Left lung (tissue), 10 donors: ENCODE data around the gene PRDX4. TPM values are rescaled to one million over a fixed set of nuclear protein-coding genes. Genes with fewer than 3 reads are reported as not detected.

Experiments used
- ATAC-seq: fragments of 200-7000 bp; cut with Tn5 transposase; one replicate; pipeline ENCODE4 v1.9.1; 2020; ENCODE audit warnings: moderate library complexity
- DNase-seq, 4 donors: peaks; one replicate each; pipeline ENCODE4 v3.0.0-alpha.2; 2013 to 2020
- H3K27ac ChIP-seq, 2 donors: fragments of 200-600 bp; sonication (generic) in 1 of 2; one replicate each; pipeline versions ENCODE4 v1.5.0 to v1.8.0; 2020 to 2021
- H3K27me3 ChIP-seq, 2 donors: fragments of 200-600 bp; sonication (generic) in 1 of 2; one replicate each; pipeline versions ENCODE4 v1.5.0 to v1.8.0; 2020 to 2021
- H3K36me3 ChIP-seq, 2 donors: fragments of 200-600 bp; sonication (generic) in 1 of 2; one replicate each; pipeline versions ENCODE4 v1.5.0 to v1.8.0; 2020 to 2021
- H3K4me1 ChIP-seq, 2 donors: fragments of 200-600 bp; one replicate each; pipeline ENCODE4 v1.8.0; 2021
- H3K4me3 ChIP-seq, 2 donors: fragments of 200-600 bp; sonication (generic) in 1 of 2; one replicate each; pipeline versions ENCODE4 v1.5.0 to v1.8.0; 2020 to 2021; ENCODE audit warnings: mild to moderate bottlenecking in 1 of 2
- H3K9me3 ChIP-seq, 2 donors: fragments of 200-600 bp; sonication (generic) in 1 of 2; one replicate each; pipeline versions ENCODE4 v1.5.0 to v1.8.0; 2020 to 2021
- CTCF ChIP-seq, 2 donors: fragments of 200-600 bp; sonication (generic) in 1 of 2; IDR thresholded peaks; one replicate each; pipeline versions ENCODE4 v1.5.0 to v1.8.0; 2021; ENCODE audit warnings: antibody characterized with exemption in 2 of 2
- intact Hi-C, 2 donors: fragments of 100-400 bp; cut with DNase I; formaldehyde crosslinking; loops; one replicate each; pipeline versions ENCODE4 v1.11.2 to v1.14.2; 2022
- polyA plus RNA-seq, 6 donors: library from polyadenylated mRNA; unstranded; fragments of 120-200 nt; gene quantifications; one replicate each; pipeline ENCODE4 v1.2.1, GENCODE V29; 2013; ENCODE audit not compliant: insufficient read length in 6 of 6
- total RNA-seq, 2 donors: library from RNA; stranded (reverse); fragmentation: NEBNext Ultra II Directional; extraction: Animal tissue kit (Norgen Biotek cat#: 25700); gene quantifications; one replicate each; pipeline ENCODE4 v1.2.1, GENCODE V29; 2021
- donor health status: DM: no; HTN: yes; CAD: no.
- donor health status: DM: no; HTN: no; CAD: no.

Gene PRDX4
- total and polyA plus RNA-seq, 8 donors: 91.5 to 115 (median 101) TPM

GRCh38 chrX:23660766-23661132 is 6.5 kb upstream of the PRDX4 start:
- Histone ChIP-seq H3K27ac (no peak overlapping the region), H3K4me1 (no peaks in the 10 kb centered on the region), H3K4me3 (no peak overlapping the region), H3K9me3 (no peaks in the 10 kb centered on the region), H3K27me3 (no peaks in the 10 kb centered on the region), H3K36me3 (no peaks in the 10 kb centered on the region)
- TF ChIP-seq CTCF (IDR thresholded peaks at IDR 0.05): no peak
- intact Hi-C loops: no loop called here
- no peak for DNase-seq
- no peak for ATAC-seq

GRCh38 chrX:23661671-23662070 is 5.6 kb upstream of the PRDX4 start:
- no peak for ATAC-seq
- H3K36me3 ChIP-seq: no peaks in the 10 kb centered on the region
- TF ChIP-seq CTCF (IDR thresholded peaks at IDR 0.05): no peak
- no peaks in the 10 kb centered on the region for H3K9me3 ChIP-seq
- no peaks in the 10 kb centered on the region for H3K4me1 ChIP-seq
- H3K27me3 ChIP-seq: no peaks in the 10 kb centered on the region
- intact Hi-C loops: no loop called here
- no peak overlapping the region for H3K4me3 ChIP-seq
- H3K27ac ChIP-seq: no peak overlapping the region
- no peak for DNase-seq

- no peak overlapping the region for H3K4me3 ChIP-seq
- intact Hi-C loops: no loop called here
- no peak for TF ChIP-seq CTCF (IDR thresholded peaks at IDR 0.05)
- no peaks in the 10 kb centered on the region for H3K27me3 ChIP-seq
- no peaks in the 10 kb centered on the region for H3K4me1 ChIP-seq
- no peak for ATAC-seq
- H3K27ac ChIP-seq: no peak overlapping the region
- DNase-seq: no peak
- no peaks in the 10 kb centered on the region for H3K9me3 ChIP-seq
- H3K36me3 ChIP-seq: no peaks in the 10 kb centered on the region
These were observed 5.1 kb upstream of the PRDX4 start for GRCh38 chrX:23662187-23662586.

- no peaks in the 10 kb centered on the region for H3K9me3 ChIP-seq
- H3K36me3 ChIP-seq: no peaks in the 10 kb centered on the region
- no peak for ATAC-seq
- no peaks in the 10 kb centered on the region for H3K4me1 ChIP-seq
- H3K4me3 ChIP-seq: no peak overlapping the region
- TF ChIP-seq CTCF (IDR thresholded peaks at IDR 0.05): no peak
- no peak for DNase-seq
- H3K27ac ChIP-seq: no peak overlapping the region
- intact Hi-C loops: no loop called here
- H3K27me3 ChIP-seq: no peaks in the 10 kb centered on the region
These were observed 4.4 kb upstream of the PRDX4 start for GRCh38 chrX:23662853-23663252.

GRCh38 chrX:23664496-23664895 is 2.8 kb upstream of the PRDX4 start:
- no peaks in the 10 kb centered on the region for H3K36me3 ChIP-seq
- no peak overlapping the region for H3K27ac ChIP-seq
- ATAC-seq: no peak
- DNase-seq: no peak
- intact Hi-C loops: no loop called here
- no peak overlapping the region for H3K4me3 ChIP-seq
- no peak for TF ChIP-seq CTCF (IDR thresholded peaks at IDR 0.05)
- H3K9me3 ChIP-seq: no peaks in the 10 kb centered on the region
- H3K27me3 ChIP-seq: no peaks in the 10 kb centered on the region
- peaks cover 0 to 4% of the 10 kb centered on the region in 2 donors for H3K4me1 ChIP-seq
